HG03025 (cell line): Measurements from ENCODE around the gene ERF.

Source experiments
- ATAC-seq: cut with Tn5 transposase; IDR thresholded peaks from one replicate; pipeline ENCODE4 v1.9.1; 2021; ENCODE audit warnings: mild to moderate bottlenecking, moderate library complexity; ENCODE audit not compliant: unreplicated experiment, low FRiP score

Gene ERF

GRCh38 chr19:42219812-42220750 is 34.8 kb downstream of the ERF start, which contains the start of gene ZNF526:
ZNF526 (plus strand) TSS chr19:42220312; CDS start chr19:42224404, 4,092 bp downstream.
- ATAC-seq: peak; percentile 57

- peak; percentile 60 for ATAC-seq
Measured at GRCh38 chr19:42217520-42218437, 37.1 kb downstream of the ERF start, which contains the start of gene DEDD2. DEDD2 (minus strand) TSS chr19:42217677; CDS start chr19:42217007, 670 bp downstream.

DNA sequence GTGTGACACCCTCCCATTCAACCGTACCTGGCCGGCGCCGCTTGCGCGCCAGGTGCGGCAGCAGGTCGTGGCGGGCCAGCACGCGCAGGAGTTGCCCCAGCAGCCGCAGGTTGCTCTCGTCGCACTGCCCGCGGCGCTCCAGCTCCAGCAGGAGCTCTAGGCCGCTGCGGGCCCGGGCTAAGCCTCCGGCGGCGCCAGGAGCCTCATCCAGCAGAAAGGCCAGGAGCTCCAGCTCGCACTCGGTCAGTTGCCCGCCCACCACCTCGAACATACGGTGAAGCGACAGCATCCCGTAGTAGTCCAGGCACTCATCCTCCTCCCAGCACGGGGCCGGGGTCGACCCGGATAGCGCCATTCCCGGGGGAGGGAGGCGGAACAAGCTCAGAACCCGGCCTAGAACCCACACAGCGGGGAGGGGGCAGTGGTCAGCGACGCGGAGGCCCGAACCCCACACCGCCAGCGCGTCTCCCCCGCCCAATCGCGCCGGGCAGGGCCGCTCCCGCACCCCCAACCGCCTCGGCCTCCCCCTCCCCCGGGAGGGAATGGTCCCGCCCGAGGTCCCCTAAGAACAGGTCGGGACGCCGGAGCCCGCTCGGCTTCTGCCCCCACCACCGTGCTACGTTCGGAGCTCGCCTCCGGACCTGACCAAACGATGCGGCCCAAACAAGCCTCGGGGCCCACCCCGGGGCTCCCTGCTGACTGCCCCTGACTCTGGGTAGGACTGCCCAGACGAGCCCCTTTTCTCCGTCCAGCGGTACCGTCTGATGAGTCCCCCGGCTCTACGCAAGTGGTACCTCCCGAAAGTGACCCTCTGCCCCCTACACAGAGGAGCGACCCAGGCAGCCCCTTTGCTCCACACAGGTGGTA is 38.0 kb downstream of the ERF start:
- peak; percentile 3 for ATAC-seq

DNA sequence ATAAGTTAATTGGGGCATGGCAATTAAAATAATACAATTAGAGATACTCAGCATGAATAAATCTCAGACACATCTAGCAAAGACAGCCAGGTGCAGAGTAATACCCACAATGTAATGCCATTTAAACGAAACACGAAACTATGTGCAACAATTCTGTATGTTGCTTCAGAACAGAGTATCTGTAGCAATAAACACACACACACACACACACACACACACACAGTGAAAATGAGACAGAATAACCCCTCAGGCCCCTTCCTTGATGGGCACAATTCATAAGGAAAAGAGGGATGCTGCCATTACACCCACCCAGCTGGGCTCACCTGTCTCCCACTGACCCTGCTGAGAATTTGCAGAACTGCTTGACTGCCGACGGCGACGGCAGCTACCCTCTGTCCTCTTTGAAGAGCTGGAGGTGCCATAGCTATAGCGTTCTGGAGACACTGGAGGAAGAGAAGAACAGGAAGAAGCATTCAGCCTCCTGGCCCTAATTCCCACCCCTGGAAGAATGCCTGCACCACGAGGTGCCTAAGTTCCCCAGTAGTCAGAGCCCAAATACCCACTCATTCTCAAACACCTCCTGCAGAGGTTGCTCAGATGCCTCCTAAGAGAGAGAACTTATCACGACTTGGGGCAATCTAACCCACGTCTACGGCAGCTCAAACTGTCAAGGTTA is 40.0 kb downstream of the ERF start:
- ATAC-seq: no peak

DNA sequence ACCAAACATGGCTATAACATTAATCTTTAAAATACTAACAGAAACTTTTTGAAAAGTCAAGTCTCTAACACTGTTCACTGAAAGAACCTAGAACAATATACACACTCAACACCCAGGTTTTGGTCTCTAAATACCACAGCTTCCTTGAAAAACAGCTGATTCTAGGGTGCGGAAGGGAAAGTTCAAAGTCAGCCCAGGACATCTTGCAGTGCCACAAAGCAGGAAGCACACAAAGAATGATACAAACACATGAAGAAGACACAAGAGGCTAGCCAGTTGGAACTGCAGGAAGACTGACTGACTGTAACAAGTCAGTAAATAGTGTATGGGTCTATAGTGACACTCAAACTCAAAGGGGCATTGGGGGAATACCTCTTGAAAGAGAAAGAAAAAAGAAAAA is 42.0 kb downstream of the ERF start:
- no peak for ATAC-seq

DNA sequence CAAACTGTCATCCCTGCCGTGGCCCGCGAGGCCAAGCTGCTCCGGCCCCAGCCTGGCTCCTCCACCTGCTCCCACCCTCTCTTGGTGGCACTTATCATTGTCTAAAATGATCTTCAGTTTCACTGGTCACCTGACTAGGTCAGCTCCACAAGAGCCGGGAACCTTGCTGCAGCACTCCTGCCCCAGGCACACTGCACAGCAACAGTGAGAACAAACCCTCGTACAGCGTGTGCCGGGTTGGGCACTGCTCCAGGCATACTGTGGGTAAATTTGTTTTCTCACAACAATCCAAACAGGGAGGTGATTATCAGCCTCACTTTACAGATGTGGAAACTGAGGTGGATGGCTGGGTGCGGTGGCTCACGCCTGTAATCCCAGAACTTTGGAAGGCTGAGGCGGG is 46.3 kb downstream of the ERF start:
- no peak for ATAC-seq

GRCh38 chr19:42207767-42208271 is 47.1 kb downstream of the ERF start:
- no peak for ATAC-seq

DNA sequence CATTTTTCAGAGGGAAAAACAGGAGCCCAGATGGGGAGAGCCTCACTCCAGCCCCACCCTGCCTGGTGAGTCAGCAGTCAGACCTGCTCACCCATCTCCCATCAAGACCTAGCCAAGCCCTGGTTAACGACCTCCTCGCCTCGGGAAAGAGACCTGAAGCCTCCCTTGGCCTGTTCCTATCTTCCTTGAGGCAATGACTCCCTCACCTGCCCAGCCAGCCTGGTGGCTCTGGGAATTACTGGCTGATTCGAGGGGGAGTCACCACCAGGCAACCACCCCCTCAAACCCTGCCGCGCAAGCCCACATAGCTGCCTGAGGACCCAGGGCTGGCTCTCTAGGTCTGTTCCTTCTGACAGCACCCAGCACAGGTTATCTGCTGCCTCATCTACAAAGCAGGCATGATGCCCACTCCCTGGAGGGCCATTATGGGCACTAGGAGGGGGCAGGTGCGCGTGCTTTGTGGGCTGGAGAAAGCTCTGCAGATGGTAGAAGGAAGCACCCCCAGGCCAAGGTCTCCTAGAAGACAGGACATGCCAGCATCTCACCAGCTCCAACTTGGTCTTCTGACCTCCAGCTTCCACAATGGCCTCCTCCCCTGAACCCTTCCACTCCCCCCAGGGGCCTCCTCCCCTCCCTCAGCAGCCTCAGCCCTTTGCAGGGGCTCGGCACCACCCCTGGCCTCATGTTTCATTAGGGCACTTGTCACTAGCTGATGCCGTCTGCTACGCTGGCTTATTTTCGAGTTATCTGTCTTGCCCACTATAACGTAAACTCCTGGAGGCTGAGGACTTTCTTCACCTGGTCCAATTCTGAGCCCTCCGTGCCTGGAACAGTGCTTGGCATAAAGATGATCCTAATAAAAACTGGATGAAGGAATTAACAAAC is 47.8 kb downstream of the ERF start:
- no peak for ATAC-seq

DNA sequence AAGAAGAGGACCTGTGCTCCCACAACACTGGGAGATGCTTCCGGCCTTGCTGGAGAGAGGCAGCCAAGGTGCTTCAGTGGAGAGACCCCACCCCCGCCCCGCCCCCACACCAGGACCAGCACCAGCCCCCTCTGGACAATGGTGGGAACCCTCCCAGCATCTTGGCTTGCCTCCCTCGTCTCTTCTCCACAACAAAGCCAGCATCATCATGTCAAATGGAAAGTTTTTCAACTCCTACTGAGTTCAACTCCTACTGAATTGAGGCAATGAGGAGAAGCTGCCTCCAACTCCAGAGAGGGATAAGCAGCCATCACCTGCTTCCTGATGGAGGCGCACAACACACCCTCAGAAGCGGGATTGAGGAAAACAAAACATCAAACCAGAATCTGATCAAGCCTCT is 50.3 kb downstream of the ERF start:
- ATAC-seq: no peak

GRCh38 chr19:42203700-42204099 is 51.2 kb downstream of the ERF start:
- ATAC-seq: no peak

DNA sequence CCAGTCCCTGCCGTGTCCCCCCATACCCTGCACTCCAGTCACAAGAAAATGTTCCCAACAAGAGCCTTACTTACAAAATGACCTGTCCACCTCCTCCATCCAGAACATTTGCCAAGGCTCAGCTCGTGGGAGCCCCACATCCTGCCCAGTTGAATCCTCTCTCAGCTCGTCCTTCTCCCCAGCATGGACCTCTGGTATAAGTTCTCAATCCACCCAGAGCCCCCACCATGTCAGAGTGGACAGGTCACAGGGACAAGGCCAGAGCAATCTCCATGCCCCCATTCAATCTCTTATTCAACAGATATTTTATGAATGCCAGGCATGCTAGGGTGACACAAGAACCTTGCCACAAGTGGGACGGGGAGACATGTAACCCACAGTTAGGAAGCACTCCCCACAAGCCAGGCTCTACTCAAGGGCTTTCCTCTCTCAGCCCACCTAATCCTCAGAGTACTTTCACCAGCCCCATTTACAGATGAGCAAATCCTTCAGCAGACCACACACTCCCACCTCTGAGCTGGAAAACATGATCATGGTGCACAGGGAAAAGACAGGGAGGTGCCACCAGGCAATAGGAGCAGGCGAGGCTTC is 52.5 kb downstream of the ERF start:
- no peak for ATAC-seq

DNA sequence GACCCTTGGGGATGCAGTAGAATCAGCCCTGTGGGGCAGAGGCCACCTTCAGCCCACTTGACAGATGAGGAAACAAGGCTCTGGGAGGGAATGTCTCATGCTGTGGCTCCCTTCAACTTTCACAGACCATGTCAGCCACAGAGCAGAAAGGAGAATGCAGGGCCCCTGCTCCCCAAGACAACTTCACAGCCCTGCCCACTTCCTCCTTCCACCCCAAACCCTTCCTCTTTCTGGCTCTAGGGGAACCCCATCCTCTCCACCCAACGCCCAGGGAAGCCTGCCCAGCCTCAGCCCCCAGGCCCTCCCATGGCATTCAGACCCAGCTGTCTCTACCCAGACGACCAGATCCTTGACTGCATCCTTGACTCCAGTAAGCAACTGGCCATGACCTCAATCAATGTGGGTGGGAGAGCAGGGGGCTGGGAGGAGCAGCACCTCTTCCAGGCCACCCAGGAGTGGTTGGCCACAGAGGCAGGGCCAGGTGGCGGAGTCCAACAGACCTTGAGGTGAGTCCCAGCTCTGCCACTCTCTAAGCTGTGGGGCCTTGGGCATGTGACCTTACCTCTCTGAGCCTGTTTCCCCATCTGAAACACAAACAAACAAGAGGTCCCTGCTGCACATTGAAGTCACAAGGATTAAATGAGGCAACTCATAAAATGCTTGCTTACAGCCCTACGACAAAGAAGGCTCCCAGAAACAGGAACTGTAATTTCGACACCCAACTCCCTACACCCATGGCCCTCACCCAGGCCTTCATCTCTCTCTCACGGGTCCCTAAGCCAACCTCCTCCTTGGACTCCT is 53.2 kb downstream of the ERF start:
- ATAC-seq: no peak

DNA sequence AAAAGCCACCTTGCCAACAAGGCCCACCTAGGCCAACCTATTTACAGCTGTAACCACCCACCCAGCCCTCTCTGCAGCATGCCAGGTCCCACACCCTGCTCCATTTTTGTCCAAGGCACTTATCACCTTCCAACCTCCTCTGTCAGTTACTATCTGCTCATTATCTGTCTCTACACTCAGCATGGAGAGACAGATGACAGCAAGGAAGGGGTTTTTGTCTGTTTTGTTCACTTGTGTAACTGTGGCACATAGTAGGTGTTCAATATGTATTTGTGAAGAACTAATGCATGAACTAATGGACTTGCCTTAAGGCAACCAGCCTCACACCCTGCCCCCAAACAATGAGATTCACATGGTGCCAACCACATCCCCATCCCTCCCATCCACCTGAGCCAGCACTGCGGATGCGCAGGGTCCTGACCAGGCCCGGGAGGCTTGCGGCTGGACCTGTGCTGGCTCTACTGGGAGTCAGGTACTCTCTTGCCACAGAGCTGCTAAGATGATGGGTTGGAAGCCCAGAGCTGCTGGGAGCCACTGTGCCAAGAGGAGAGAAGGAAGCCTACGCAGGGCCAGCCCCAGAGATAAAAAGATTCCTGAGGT is 54.7 kb downstream of the ERF start:
- ATAC-seq: no peak

DNA sequence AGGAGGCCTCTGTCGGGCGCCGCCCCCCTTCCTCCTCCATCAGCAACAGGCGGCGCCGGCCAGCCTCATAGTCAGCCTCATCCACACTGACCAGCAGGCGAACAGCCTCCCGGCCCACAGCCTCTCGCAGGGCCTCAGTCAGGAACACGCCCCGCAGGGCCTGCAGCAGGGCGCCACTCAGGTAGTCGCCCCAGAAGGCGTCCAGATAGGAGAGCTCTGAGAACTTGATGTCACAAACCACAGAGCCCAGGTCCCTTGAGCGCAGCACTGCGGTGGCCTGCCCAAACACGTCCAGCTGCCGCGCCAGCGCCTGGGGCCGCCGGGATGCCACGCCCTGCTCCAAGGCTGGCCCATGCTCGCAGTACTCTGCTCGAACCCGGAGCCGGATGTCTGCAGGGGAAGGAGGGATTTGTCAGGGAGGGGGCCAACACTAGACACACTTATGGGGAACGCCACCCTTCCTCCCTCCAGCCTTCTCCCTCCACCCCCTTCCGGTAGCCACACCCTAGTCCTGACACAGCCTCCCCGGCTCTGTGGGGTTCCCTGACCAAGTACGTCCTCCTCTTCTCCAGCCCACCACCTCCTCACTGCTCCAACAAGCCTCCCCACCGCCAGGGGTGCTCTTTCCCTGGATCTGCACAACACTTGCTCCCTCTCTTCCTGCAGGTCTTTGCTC is 55.4 kb downstream of the ERF start:
- ATAC-seq: no peak

DNA sequence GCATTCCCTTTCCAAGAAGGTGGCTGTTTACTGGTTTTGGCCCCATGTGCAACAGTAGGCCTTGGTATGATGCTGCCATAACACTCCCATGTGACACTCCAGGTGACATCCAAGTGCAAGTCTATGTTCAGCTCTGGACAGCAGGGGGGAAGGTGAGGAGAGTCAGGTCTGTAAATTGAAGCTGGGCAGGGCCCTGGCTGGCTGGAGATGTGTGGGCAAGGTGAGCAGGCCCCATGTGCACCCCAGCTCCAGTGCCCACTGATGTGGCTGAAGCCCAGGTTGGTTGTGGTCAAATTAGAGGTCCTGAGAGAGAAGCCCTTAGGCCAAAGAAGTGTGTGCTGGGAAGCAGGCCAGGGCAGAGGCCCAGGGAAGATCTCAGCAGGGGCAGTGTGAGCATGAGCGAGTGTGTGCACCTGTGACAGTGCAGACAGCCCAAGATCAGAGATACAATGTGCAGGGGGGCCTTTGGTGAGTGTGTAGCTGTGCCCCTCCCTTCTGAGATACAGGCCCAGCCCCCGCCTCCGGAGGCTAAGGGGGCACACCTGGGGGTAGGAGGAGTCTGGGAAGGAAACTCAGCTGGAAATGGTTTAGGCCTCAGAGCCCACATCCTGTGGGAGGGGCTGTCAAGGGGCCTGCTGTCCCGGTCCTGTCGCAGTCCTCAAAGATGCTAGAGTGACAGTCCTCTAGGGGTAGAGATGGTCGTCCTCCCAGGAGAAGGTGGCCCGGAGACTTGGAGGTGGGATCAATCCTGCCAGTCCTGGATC is 56.1 kb downstream of the ERF start:
- ATAC-seq: no peak
